ENCODE results near the gene TAF6. TPM values are rescaled to one million over a fixed set of nuclear protein-coding genes. Genes with fewer than 3 reads are reported as not detected.

TAF6 gene
- total RNA-seq, 4 donors from 2014 or later: 32.8 to 76.7 (median 49.7) TPM

DNA sequence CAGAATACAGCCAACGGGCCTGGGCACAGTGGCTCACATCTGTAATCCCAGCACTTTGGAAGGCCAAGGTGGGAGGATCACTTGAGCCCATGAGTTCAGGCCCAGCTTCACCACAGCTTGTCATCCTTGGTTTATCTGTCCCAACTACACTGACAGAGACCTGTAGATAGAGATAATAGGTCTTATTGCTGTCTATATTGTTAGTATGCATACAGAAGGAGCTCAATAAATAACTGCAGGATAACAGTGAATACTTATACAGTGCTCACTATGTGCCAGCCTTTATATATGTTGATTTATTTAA lies 1.5 kb upstream of the TAF6 start:
- no peaks in the 10 kb centered on the region for H3K36me3 ChIP-seq
- H3K9me3 ChIP-seq: no peaks in the 10 kb centered on the region
- peaks cover 5 to 34% (median 11%) of the 10 kb centered on the region in 4 donors for H3K4me1 ChIP-seq
- H3K4me3 ChIP-seq: peak overlapping the region in 3 of 4 donors; percentile 71 to 97 (median 80)
- DNase-seq: no peak
- no peaks in the 10 kb centered on the region for H3K27me3 ChIP-seq
- TF ChIP-seq, protein P1, sequence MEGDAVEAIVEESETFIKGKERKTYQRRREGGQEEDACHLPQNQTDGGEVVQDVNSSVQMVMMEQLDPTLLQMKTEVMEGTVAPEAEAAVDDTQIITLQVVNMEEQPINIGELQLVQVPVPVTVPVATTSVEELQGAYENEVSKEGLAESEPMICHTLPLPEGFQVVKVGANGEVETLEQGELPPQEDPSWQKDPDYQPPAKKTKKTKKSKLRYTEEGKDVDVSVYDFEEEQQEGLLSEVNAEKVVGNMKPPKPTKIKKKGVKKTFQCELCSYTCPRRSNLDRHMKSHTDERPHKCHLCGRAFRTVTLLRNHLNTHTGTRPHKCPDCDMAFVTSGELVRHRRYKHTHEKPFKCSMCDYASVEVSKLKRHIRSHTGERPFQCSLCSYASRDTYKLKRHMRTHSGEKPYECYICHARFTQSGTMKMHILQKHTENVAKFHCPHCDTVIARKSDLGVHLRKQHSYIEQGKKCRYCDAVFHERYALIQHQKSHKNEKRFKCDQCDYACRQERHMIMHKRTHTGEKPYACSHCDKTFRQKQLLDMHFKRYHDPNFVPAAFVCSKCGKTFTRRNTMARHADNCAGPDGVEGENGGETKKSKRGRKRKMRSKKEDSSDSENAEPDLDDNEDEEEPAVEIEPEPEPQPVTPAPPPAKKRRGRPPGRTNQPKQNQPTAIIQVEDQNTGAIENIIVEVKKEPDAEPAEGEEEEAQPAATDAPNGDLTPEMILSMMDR (IDR thresholded peaks at IDR 0.05): no peak
- no peak for TF ChIP-seq POLR2A (IDR thresholded peaks at IDR 0.05)
- H3K27ac ChIP-seq: peak overlapping the region in 3 of 4 donors; percentile 82 to 85 (median 82)

- H3K4me1 ChIP-seq: peaks cover 5 to 29% (median 7%) of the 10 kb centered on the region in 4 donors
- no peaks in the 10 kb centered on the region for H3K27me3 ChIP-seq
- H3K9me3 ChIP-seq: no peaks in the 10 kb centered on the region
- DNase-seq: peak in 2 of 3 donors; percentile 69 to 84
- H3K27ac ChIP-seq: peak overlapping the region; percentile 82 to 90 (median 84)
- H3K36me3 ChIP-seq: no peaks in the 10 kb centered on the region
- H3K4me3 ChIP-seq: peak overlapping the region; percentile 57 to 97 (median 76)
- TF ChIP-seq, protein P1 (IDR thresholded peaks at IDR 0.05): no peak
- TF ChIP-seq POLR2A (IDR thresholded peaks at IDR 0.05): no peak
Measured at GRCh38 chr7:100119970-100120732, 993 bp upstream of the TAF6 start.

GRCh38 chr7:100118388-100119071 lies 628 bp downstream of the TAF6 start:
- Histone ChIP-seq H3K36me3 (peaks cover 0 to 12% (median 0%) of the 10 kb centered on the region in 3 donors), H3K4me3 (peak overlapping the region; percentile 57 to 97 (median 76)), H3K4me1 (peaks cover 5 to 20% (median 7%) of the 10 kb centered on the region in 4 donors), H3K9me3 (no peaks in the 10 kb centered on the region), H3K27ac (peak overlapping the region; percentile 82 to 90 (median 84)), H3K27me3 (no peaks in the 10 kb centered on the region)
- no peak for TF ChIP-seq POLR2A (IDR thresholded peaks at IDR 0.05)
- TF ChIP-seq, protein P1 (IDR thresholded peaks at IDR 0.05): no peak
- no peak for DNase-seq

GRCh38 chr7:100115026-100115425 lies 4.1 kb downstream of the TAF6 start:
- Histone ChIP-seq H3K4me1 (peaks cover 0 to 11% (median under 1%) of the 10 kb centered on the region in 4 donors), H3K4me3 (no peak overlapping the region), H3K27me3 (no peaks in the 10 kb centered on the region), H3K27ac (no peak overlapping the region), H3K36me3 (peaks cover 0 to 46% (median 0%) of the 10 kb centered on the region in 3 donors), H3K9me3 (no peaks in the 10 kb centered on the region)
- DNase-seq: no peak
- TF ChIP-seq, protein P1 (IDR thresholded peaks at IDR 0.05): no peak
- no peak for TF ChIP-seq POLR2A (IDR thresholded peaks at IDR 0.05)

- no peak overlapping the region for H3K27ac ChIP-seq
- H3K27me3 ChIP-seq: no peaks in the 10 kb centered on the region
- no peak for DNase-seq
- no peaks in the 10 kb centered on the region for H3K9me3 ChIP-seq
- H3K4me1 ChIP-seq: no peaks in the 10 kb centered on the region
- no peak for TF ChIP-seq POLR2A (IDR thresholded peaks at IDR 0.05)
- TF ChIP-seq, protein P1 (IDR thresholded peaks at IDR 0.05): no peak
- H3K36me3 ChIP-seq: peaks cover 0 to 73% (median 0%) of the 10 kb centered on the region in 3 donors
- H3K4me3 ChIP-seq: no peak overlapping the region
Measured at GRCh38 chr7:100111914-100112313, 7.2 kb downstream of the TAF6 start.

Data from Peyer's patch (tissue), 4 donors.